Loucy (cell line): Measurements from ENCODE around the gene ATP5MC2.

Experiments used
- CTCF ChIP-seq: fragments of 200-600 bp; sonication (generic); conservative IDR thresholded peaks from 2 replicates; pipeline ENCODE4 v1.5.1; 2014; ENCODE audit warnings: mild to moderate bottlenecking, antibody characterized with exemption, low read length
- EZH2phosphoT487 ChIP-seq: fragments of 200-600 bp; IDR thresholded peaks from 2 replicates; pipeline ENCODE4 v1.6.1; 2018; ENCODE audit warnings: antibody characterized with exemption, mild to moderate bottlenecking, moderate library complexity, borderline replicate concordance

DNA sequence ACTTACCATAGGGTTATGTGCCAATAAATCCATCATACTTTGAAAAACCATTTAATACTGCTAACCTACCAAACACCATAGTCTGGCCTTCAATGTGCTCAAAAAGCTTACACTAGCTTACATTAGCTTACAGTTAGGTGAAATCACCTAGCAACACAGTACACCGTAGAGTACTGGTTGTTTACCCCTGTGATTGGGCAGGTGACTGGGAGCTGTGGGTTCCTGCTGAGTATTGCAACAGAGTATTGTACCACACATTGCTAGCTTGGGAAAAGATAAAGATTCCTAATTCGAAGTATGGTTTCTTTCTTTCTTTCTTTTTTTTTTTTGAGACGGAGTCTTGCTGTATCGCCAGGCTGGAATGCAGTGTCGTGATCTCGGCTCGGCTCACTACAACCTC, 5.6 kb downstream of the ATP5MC2 start:
- TF ChIP-seq CTCF: no peak
- TF ChIP-seq EZH2phosphoT487: no peak
